ENCODE data around the gene IFT25.
"Not testable (repeated sequence)": the region's sequence is repeated elsewhere in the genome, so short reads cannot be mapped to it uniquely, and the experiment has no call there.

IFT25 gene

GRCh38 chr1:53881853-53882252 is 63.6 kb downstream of the IFT25 start:
- DNase-seq: not testable (repeated sequence)

GRCh38 chr1:53878492-53879105 is 66.9 kb downstream of the IFT25 start:
- no peak for DNase-seq

GRCh38 chr1:53875150-53875549 is 70.3 kb downstream of the IFT25 start:
- not testable (repeated sequence) for DNase-seq

- no peak for DNase-seq
Observed at GRCh38 chr1:53871773-53872484, 73.6 kb downstream of the IFT25 start.

Measured in stimulated activated CD4-positive, alpha-beta T cell treated with anti-CD3 and anti-CD28 coated beads, Interleukin-1b, Interleukin-23, amount 100 ng/mL, for 48 hours (primary cell).